HEK293T (cell line): ENCODE data around the gene SART3.
"Not testable (repeated sequence)": the region's sequence is repeated elsewhere in the genome, so short reads cannot be mapped to it uniquely, and the experiment has no call there.

Source experiments
- BHLHE40 ChIP-seq: fragments of 450-650 bp; IDR thresholded peaks from 2 replicates; pipeline ENCODE4 v1.6.1; 2016; ENCODE audit warnings: mild to moderate bottlenecking, moderate library complexity, borderline replicate concordance
- CTBP1 ChIP-seq: fragments of 450-650 bp; IDR thresholded peaks from 2 replicates; pipeline ENCODE4 v1.6.1; 2016; ENCODE audit warnings: borderline replicate concordance
- ELF4 ChIP-seq: fragments of 450-650 bp; IDR thresholded peaks from 2 replicates; pipeline ENCODE4 v1.6.1; 2017; ENCODE audit warnings: antibody characterized with exemption
- FOXK2 ChIP-seq: fragments of 450-650 bp; IDR thresholded peaks from 2 replicates; pipeline ENCODE4 v1.6.1; 2016; ENCODE audit warnings: mild to moderate bottlenecking
- FOXM1 ChIP-seq: fragments of 450-650 bp; IDR thresholded peaks from 2 replicates; pipeline ENCODE4 v1.6.1; 2017; ENCODE audit warnings: mild to moderate bottlenecking, borderline replicate concordance
- HDGF ChIP-seq: fragments of 450-650 bp; IDR thresholded peaks from 2 replicates; pipeline ENCODE4 v1.6.1; 2017; ENCODE audit warnings: antibody characterized with exemption, borderline replicate concordance
- L3MBTL2 ChIP-seq: fragments of 450-650 bp; conservative IDR thresholded peaks from 2 replicates; pipeline ENCODE4 v1.6.1; 2016; ENCODE audit warnings: mild to moderate bottlenecking
- LEF1 ChIP-seq: fragments of 450-650 bp; IDR thresholded peaks from 2 replicates; pipeline ENCODE4 v1.6.1; 2017; ENCODE audit warnings: mild to moderate bottlenecking, borderline replicate concordance
- NFRKB ChIP-seq: fragments of 450-650 bp; IDR thresholded peaks from 2 replicates; pipeline ENCODE4 v1.6.1; 2016; ENCODE audit warnings: mild to moderate bottlenecking, moderate library complexity
- SP1 ChIP-seq: fragments of 450-650 bp; IDR thresholded peaks from 2 replicates; pipeline ENCODE4 v1.6.1; 2017
- SUZ12 ChIP-seq: fragments of 450-650 bp; IDR thresholded peaks from 2 replicates; pipeline ENCODE4 v1.6.1; 2016; ENCODE audit warnings: mild to moderate bottlenecking
- TF ChIP-seq, protein P1 (sequence below): fragments of 450-650 bp; IDR thresholded peaks from 2 replicates; pipeline ENCODE4 v1.6.1; 2016

- TF ChIP-seq NFRKB, HDGF, BHLHE40, SUZ12, FOXK2, LEF1, ELF4, FOXM1, SP1, CTBP1, L3MBTL2: not testable (repeated sequence)
- TF ChIP-seq, protein P1, sequence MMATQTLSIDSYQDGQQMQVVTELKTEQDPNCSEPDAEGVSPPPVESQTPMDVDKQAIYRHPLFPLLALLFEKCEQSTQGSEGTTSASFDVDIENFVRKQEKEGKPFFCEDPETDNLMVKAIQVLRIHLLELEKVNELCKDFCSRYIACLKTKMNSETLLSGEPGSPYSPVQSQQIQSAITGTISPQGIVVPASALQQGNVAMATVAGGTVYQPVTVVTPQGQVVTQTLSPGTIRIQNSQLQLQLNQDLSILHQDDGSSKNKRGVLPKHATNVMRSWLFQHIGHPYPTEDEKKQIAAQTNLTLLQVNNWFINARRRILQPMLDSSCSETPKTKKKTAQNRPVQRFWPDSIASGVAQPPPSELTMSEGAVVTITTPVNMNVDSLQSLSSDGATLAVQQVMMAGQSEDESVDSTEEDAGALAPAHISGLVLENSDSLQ, result not testable (repeated sequence)
Measured at GRCh38 chr12:108487029-108487428, 73.9 kb downstream of the SART3 start.
